Endothelial cell of umbilical vein (primary cell): ENCODE data around the gene CGA. TPM values are rescaled to one million over a fixed set of nuclear protein-coding genes. Genes with fewer than 3 reads are reported as not detected.
"Not testable (repeated sequence)": the region's sequence is repeated elsewhere in the genome, so short reads cannot be mapped to it uniquely, and the experiment has no call there.

ENCODE experiments used
- Bru-seq: library from RNA; stranded (reverse); fragments of 400-500 nt; gene quantifications from one replicate; lab custom pipeline; 2021; lab: Mats Ljungman, UMichigan
- BruChase-seq, 2 experiments: library from RNA; stranded (reverse); fragments of 400-500 nt; gene quantifications; one replicate each; lab custom pipeline; 2021; lab: Mats Ljungman, UMichigan
- BruUV-seq: library from RNA; stranded (reverse); fragments of 400-500 nt; replicated peaks from 2 replicates; lab custom pipeline; 2021; lab: Mats Ljungman, UMichigan
- CTCF ChIA-PET: fragments of 300-600, 350-600 bp; sonication (Branson Sonifier 250); formaldehyde crosslinking; loops from one replicate; lab custom pipeline; 2021; ENCODE audit warnings: antibody characterized with exemption, inconsistent platforms; lab: Charles Lee
- POLR2A ChIA-PET: fragments of 300-600, 350-600 bp; sonication (Branson Sonifier 250); formaldehyde crosslinking; loops from one replicate; lab custom pipeline; 2021; ENCODE audit warnings: antibody characterized with exemption, inconsistent platforms; lab: Charles Lee
- DNase-seq: peaks from one replicate; pipeline ENCODE4 v3.0.0-alpha.2; 2011; ENCODE audit warnings: low read depth, low spot score
- FAIRE-seq: peaks from 2 replicates; lab custom pipeline; 2011; peaks lifted over from hg19 to GRCh38; lab: Jason Lieb, UNC
- H2AFZ ChIP-seq: 2 replicates; pipeline ENCODE4 v1.6.0; 2012; ENCODE audit warnings: low read depth, low read length, control low read depth, inconsistent platforms
- H3K27ac ChIP-seq: 2 replicates; pipeline ENCODE4 v1.5.1; 2011; ENCODE audit warnings: low read depth, mild to moderate bottlenecking, control low read depth, low read length, moderate library complexity; ENCODE audit not compliant: insufficient read depth
- H3K27me3 ChIP-seq, 2 experiments: 2 replicates each; pipeline versions ENCODE4 v1.6.0 to v1.6.1; 2011; ENCODE audit warnings: low read length in 2 of 2, mixed read lengths in 1 of 2; ENCODE audit not compliant: control insufficient read depth in 2 of 2, insufficient read depth in 2 of 2
- H3K36me3 ChIP-seq, 2 experiments: 2 replicates in 1 of 2; 3 replicates in 1 of 2; pipeline ENCODE4 v1.5.1; 2011; ENCODE audit warnings: low read length in 2 of 2, mild to moderate bottlenecking in 1 of 2, moderate library complexity in 1 of 2; ENCODE audit not compliant: control insufficient read depth in 2 of 2, insufficient read depth in 2 of 2; ENCODE audit errors: extremely low read depth in 1 of 2
- H3K4me1 ChIP-seq: 3 replicates; pipeline ENCODE4 v1.5.1; 2011; ENCODE audit warnings: mild to moderate bottlenecking, low read length; ENCODE audit not compliant: control insufficient read depth, insufficient read depth; ENCODE audit errors: extremely low read depth
- H3K4me2 ChIP-seq: 2 replicates; pipeline ENCODE4 v1.6.1; 2011; ENCODE audit warnings: low read length, control low read depth, mixed read lengths; ENCODE audit not compliant: insufficient read depth
- H3K4me3 ChIP-seq, 3 experiments: fragments of 200-600 bp in 1 of 3; sonication (generic), shearing (Covaris generic) in 1 of 3; replicated peaks in 1 of 3; 2 replicates each; pipeline ENCODE4 v1.5.1; 2011 to 2016; ENCODE audit warnings: control low read depth in 3 of 3, low read length in 3 of 3, mild to moderate bottlenecking in 2 of 3, inconsistent platforms in 1 of 3, low read depth in 1 of 3, moderate library complexity in 1 of 3; ENCODE audit not compliant: insufficient read depth in 1 of 3
- H3K79me2 ChIP-seq: 2 replicates; pipeline ENCODE4 v1.6.0; 2012; ENCODE audit warnings: low read length, inconsistent platforms; ENCODE audit not compliant: control insufficient read depth, insufficient read depth
- H3K9ac ChIP-seq: replicated peaks from 2 replicates; pipeline ENCODE3; 2011; ENCODE audit warnings: low read length, control low read depth; ENCODE audit not compliant: insufficient read depth; ENCODE audit errors: extremely low read depth
- H3K9me1 ChIP-seq: replicated peaks from 3 replicates; pipeline ENCODE4 v1.6.0; 2011; ENCODE audit warnings: mild to moderate bottlenecking, low read length; ENCODE audit not compliant: control insufficient read depth, insufficient read depth; ENCODE audit errors: extremely low read depth
- H3K9me3 ChIP-seq: replicated peaks from 2 replicates; pipeline ENCODE4 v1.5.1; 2012; ENCODE audit warnings: low read length, inconsistent platforms; ENCODE audit not compliant: control insufficient read depth, insufficient read depth
- H4K20me1 ChIP-seq: replicated peaks from 2 replicates; pipeline ENCODE3; 2011; ENCODE audit warnings: mild to moderate bottlenecking, low read length; ENCODE audit not compliant: control insufficient read depth, insufficient read depth; ENCODE audit errors: extremely low read depth
- GATA2 ChIP-seq: IDR thresholded peaks from 2 replicates; pipeline ENCODE4 v1.7.0; 2011; ENCODE audit warnings: low read depth, mild to moderate bottlenecking, moderate library complexity, mixed read lengths, low read length; ENCODE audit not compliant: insufficient read length, insufficient read depth
- JUN ChIP-seq: IDR thresholded peaks from 2 replicates; pipeline ENCODE4 v1.6.1; 2011; ENCODE audit warnings: borderline replicate concordance, low read depth; ENCODE audit not compliant: insufficient read length, insufficient read depth
- MYC ChIP-seq: IDR thresholded peaks from one replicate; pipeline ENCODE4 v1.6.1; 2011; ENCODE audit warnings: mild to moderate bottlenecking, low read depth, low read length
- dilution Hi-C: fragments of 300-500 bp; cut with MboI; formaldehyde crosslinking; loops from one replicate; pipeline ENCODE4 v1.15.0; 2019; ENCODE audit warnings: low sequenced_read_pairs; ENCODE audit not compliant: extremely low pct_ligation_motif_present
- intact Hi-C: fragments of 100-400 bp; cut with micrococcal nuclease; formaldehyde crosslinking; loops from one replicate; pipeline ENCODE4 v1.10.0; 2022
- long read RNA-seq: library from polyadenylated mRNA; stranded (forward); transcript quantifications from one replicate; pipeline ENCODE4 v2.0.0, GENCODE V29; 2021
- polyA minus RNA-seq, 3 experiments: library from RNA; depleted of rRNA, polyadenylated mRNA; stranded (reverse); fragments of >200 nt; gene quantifications; 1 replicate in 1 of 3; 2 replicates in 2 of 3; pipeline ENCODE4 v1.2.3, GENCODE V29; 2011
- polyA plus RNA-seq, 4 experiments: library from polyadenylated mRNA; depleted of rRNA in 3 of 4; stranded (reverse) in 3 of 4; unstranded in 1 of 4; fragments of >200 nt; gene quantifications; 2 replicates each; pipeline versions ENCODE4 v1.2.1 to v1.2.3, GENCODE V29; 2011 to 2012; ENCODE audit warnings: missing spikeins in 1 of 4
- total RNA-seq: library from RNA; stranded (reverse); gene quantifications from 2 replicates; pipeline ENCODE4 v1.2.3, GENCODE V29; 2021
- TF ChIP-seq, protein P1 (sequence below), 2 donors: IDR thresholded peaks; 1 replicate in 1 of 2; 2 replicates in 1 of 2; pipeline ENCODE4 v1.5.1; 2011; ENCODE audit warnings: low read length in 2 of 2, mild to moderate bottlenecking in 2 of 2, moderate library complexity in 2 of 2, control low read depth in 1 of 2, inconsistent platforms in 1 of 2, low read depth in 1 of 2; ENCODE audit not compliant: insufficient read depth in 1 of 2; ENCODE audit errors: extremely low read depth in 1 of 2

CGA gene
- total RNA-seq: not detected in 2 replicates
- polyA plus RNA-seq: 0.10 TPM in 1 of 2 replicates, not detected in the other
- 0.25 and 0.32 TPM in 2 replicates for polyA plus RNA-seq (2011; cell fraction: cytosol; rRNA removed)
- polyA plus RNA-seq (2011; cell fraction: nucleus; rRNA removed): 0.50 and 0.66 TPM in 2 replicates
- polyA plus RNA-seq (2012): not detected in 2 replicates
- polyA minus RNA-seq: not detected in 2 replicates
- 60.7 TPM for polyA minus RNA-seq (2011; cell fraction: cytosol; rRNA and poly(A)+ RNA removed)
- polyA minus RNA-seq (2011; cell fraction: nucleus; rRNA and poly(A)+ RNA removed): 3.2 and 4.5 TPM in 2 replicates
- Bru-seq, nascent RNA: percentile 8 among the genes with signal in this experiment
- percentile 8 among the genes with signal in this experiment for BruChase-seq, experiment 1, labeled RNA remaining after a 6-hour chase
- BruChase-seq, experiment 2, labeled RNA remaining after a 2-hour chase: not detected
- long read RNA-seq, partial matches to known transcripts: 1 of 1 reads
- long read RNA-seq, other reads (novel, unspliced or antisense): 0 of 1 reads

DNA sequence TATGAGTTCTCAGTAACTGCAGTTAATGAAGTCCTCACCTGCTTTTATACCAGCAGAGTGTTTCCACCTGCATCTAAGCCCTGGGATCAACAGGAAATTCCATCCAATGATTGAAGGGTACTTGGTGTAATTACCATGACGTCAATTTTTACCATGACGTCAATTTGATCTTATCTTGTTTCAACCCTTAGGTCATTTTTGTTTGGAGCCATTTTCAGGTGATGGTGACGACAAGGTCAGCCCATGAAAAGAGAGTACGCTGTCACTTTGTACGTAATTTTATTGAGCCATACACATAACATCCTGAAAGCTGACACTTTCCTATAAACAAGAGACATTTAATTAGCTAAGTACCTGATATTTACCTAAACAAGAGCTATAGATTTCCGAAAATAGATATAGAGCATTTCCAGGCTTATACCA, at the start of gene CGA:
CGA (minus strand) TSS at position 20 of the 423 bp plus-strand sequence. CDS start 6,906 bp downstream, outside the sequence.
- DNase-seq (peak; percentile 12), FAIRE-seq (no peak)
- peaks cover 0 to 18% of the 10 kb centered on the region in 2 experiments for H3K27me3 ChIP-seq
- H3K4me3 ChIP-seq: no peak within 1 kb of the TSS
- H3K79me2 ChIP-seq: no peaks in the 10 kb centered on the region
- no peak within 1 kb of the TSS for H3K9ac ChIP-seq
- no peaks in the 10 kb centered on the region for H4K20me1 ChIP-seq
- intact Hi-C loops: no loop called here
- peaks cover 11% of the 10 kb centered on the region for H3K4me1 ChIP-seq
- H3K36me3 ChIP-seq: no peaks in the 10 kb centered on the region
- no peaks in the 10 kb centered on the region for H3K9me1 ChIP-seq
- H3K4me2 ChIP-seq: peak within 1 kb of the TSS; percentile 52
- POLR2A ChIA-PET: no interaction called here
- H3K27ac ChIP-seq: no peak within 1 kb of the TSS
- CTCF ChIA-PET: interaction anchor here (1.8 to 4.3 kb wide), 2 partner anchors 11 to 15 kb away, joined by 5 to 34 read pairs; no protein-coding TSS in a partner anchor
- no peak within 1 kb of the TSS for H2AFZ ChIP-seq
- dilution Hi-C loops: no loop called here
- H3K9me3 ChIP-seq: no peaks in the 10 kb centered on the region
- no TSS peak for BruUV-seq
- TF ChIP-seq JUN (peak; percentile 19), MYC (no peak), GATA2 (no peak)
- TF ChIP-seq, protein P1, sequence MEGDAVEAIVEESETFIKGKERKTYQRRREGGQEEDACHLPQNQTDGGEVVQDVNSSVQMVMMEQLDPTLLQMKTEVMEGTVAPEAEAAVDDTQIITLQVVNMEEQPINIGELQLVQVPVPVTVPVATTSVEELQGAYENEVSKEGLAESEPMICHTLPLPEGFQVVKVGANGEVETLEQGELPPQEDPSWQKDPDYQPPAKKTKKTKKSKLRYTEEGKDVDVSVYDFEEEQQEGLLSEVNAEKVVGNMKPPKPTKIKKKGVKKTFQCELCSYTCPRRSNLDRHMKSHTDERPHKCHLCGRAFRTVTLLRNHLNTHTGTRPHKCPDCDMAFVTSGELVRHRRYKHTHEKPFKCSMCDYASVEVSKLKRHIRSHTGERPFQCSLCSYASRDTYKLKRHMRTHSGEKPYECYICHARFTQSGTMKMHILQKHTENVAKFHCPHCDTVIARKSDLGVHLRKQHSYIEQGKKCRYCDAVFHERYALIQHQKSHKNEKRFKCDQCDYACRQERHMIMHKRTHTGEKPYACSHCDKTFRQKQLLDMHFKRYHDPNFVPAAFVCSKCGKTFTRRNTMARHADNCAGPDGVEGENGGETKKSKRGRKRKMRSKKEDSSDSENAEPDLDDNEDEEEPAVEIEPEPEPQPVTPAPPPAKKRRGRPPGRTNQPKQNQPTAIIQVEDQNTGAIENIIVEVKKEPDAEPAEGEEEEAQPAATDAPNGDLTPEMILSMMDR (IDR thresholded peaks at IDR 0.05; ENCODE audit: extremely low read depth in 1 of 2, insufficient read depth in 1 of 2, low read depth in 1 of 2, low read length in 2 of 2): no peak

DNA sequence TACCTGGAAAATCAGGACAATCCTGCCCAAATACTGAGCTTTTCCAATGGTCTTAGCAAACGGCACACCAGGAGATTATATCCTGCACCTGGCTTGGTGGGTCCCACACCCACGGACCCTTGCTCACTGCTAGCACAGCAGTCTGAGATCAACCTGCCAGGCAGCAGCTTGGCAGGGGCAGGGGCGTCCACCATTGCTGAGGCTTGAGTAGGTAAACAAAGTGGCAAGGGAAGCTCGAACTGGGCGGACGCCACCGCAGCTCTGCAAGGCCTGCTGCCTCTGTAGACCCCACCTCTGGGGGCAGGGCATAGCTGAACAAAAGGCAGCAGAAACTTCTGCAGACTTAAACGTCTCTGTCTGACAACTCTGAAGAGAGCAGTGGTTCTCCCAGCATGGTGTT, 45.0 kb upstream of the CGA start:
- H3K9me1 ChIP-seq, POLR2A ChIA-PET, BruUV-seq, H3K9ac ChIP-seq, H3K36me3 ChIP-seq, H4K20me1 ChIP-seq, H2AFZ ChIP-seq, H3K27ac ChIP-seq, H3K4me1 ChIP-seq, FAIRE-seq, H3K4me3 ChIP-seq, H3K79me2 ChIP-seq, H3K4me2 ChIP-seq, H3K9me3 ChIP-seq, dilution Hi-C loops, H3K27me3 ChIP-seq, DNase-seq: not testable (repeated sequence)
- CTCF ChIA-PET: interaction anchor here (0.5 to 3.1 kb wide), 18 partner anchors 10 to 1732 kb away, joined by 3 to 23 read pairs (median 4); partner anchors contain the start of gene ZNF292
- intact Hi-C loops: loop anchor here (1.0 kb wide), 3 partner anchors 74 to 251 kb away; no protein-coding TSS in a partner anchor
